ENCODE data around the gene RNASE2. TPM values are rescaled to one million over a fixed set of nuclear protein-coding genes. Genes with fewer than 3 reads are reported as not detected.

The RNASE2 gene
- total RNA-seq, 6 experiments from 2014 or later, result 0.29 to 1.7 (median 0.81) TPM; not detected in 1

- Histone ChIP-seq H3K36me3 (peaks cover 9 to 41% (median 23%) of the 10 kb centered on the region in 4 donors), H3K4me1 (no peaks in the 10 kb centered on the region), H3K4me3 (no peak overlapping the region), H3K9me3 (no peaks in the 10 kb centered on the region), H3K27me3 (no peaks in the 10 kb centered on the region), H3K27ac (no peak overlapping the region)
- no peak for ATAC-seq
- DNase-seq, result no peak
- TF ChIP-seq POLR2A (IDR thresholded peaks at IDR 0.05) (no peak), CTCF (IDR thresholded peaks at IDR 0.05) (no peak)
- 87% methylated on average over 2 of the region's 3 CpGs for WGBS (ENCODE audit: insufficient coverage, low coverage, low lambda C conversion rate, missing lambda C conversion rate)
- intact Hi-C loops (cut with DNase I), result no loop called here
Observed at GRCh38 chr14:20998139-20998538, 42.9 kb downstream of the RNASE2 start.

GRCh38 chr14:20998674-20999366 is 43.5 kb downstream of the RNASE2 start, which contains the start of gene SLC39A2:
Gene SLC39A2 (plus strand): TSS chr14:20999293. CDS start chr14:20999447, 154 bp downstream.
- DNase-seq (no peak), ATAC-seq (peak; percentile 31 to 61 (median 48))
- intact Hi-C loops (cut with DNase I), result no loop called here
- H3K36me3 ChIP-seq, result peaks cover 9 to 35% (median 22%) of the 10 kb centered on the region in 4 donors
- H3K4me1 ChIP-seq, result no peaks in the 10 kb centered on the region
- H3K9me3 ChIP-seq, result no peaks in the 10 kb centered on the region
- no peaks in the 10 kb centered on the region for H3K27me3 ChIP-seq
- TF ChIP-seq CTCF (IDR thresholded peaks at IDR 0.05), result no peak
- TF ChIP-seq POLR2A (IDR thresholded peaks at IDR 0.05), result no peak
- H3K4me3 ChIP-seq, result no peak within 1 kb of the TSS
- 60% methylated on average over 3 of the region's 6 CpGs for WGBS (ENCODE audit: insufficient coverage, low coverage, low lambda C conversion rate, missing lambda C conversion rate)
- no peak within 1 kb of the TSS for H3K27ac ChIP-seq

GRCh38 chr14:20999591-20999990 is 44.3 kb downstream of the RNASE2 start:
- TF ChIP-seq POLR2A (IDR thresholded peaks at IDR 0.05), result no peak
- TF ChIP-seq CTCF (IDR thresholded peaks at IDR 0.05), result no peak
- no peaks in the 10 kb centered on the region for H3K9me3 ChIP-seq
- H3K36me3 ChIP-seq, result peaks cover 4 to 27% (median 17%) of the 10 kb centered on the region in 4 donors
- no peak overlapping the region for H3K27ac ChIP-seq
- intact Hi-C loops (cut with DNase I), result no loop called here
- WGBS (ENCODE audit: insufficient coverage, low coverage, low lambda C conversion rate, missing lambda C conversion rate), result 69% methylated on average over 4 of the region's 4 CpGs
- DNase-seq (no peak), ATAC-seq (no peak)
- H3K4me3 ChIP-seq, result no peak overlapping the region
- H3K27me3 ChIP-seq, result no peaks in the 10 kb centered on the region
- H3K4me1 ChIP-seq, result no peaks in the 10 kb centered on the region

GRCh38 chr14:21001218-21001617 is 45.9 kb downstream of the RNASE2 start:
- Histone ChIP-seq H3K27ac (no peak overlapping the region), H3K36me3 (peaks cover 0 to 11% (median 7%) of the 10 kb centered on the region in 4 donors), H3K4me1 (no peaks in the 10 kb centered on the region), H3K4me3 (no peak overlapping the region), H3K27me3 (no peaks in the 10 kb centered on the region), H3K9me3 (no peaks in the 10 kb centered on the region)
- 75% methylated on average over 4 of the region's 7 CpGs for WGBS (ENCODE audit: insufficient coverage, low coverage, low lambda C conversion rate, missing lambda C conversion rate)
- intact Hi-C loops (cut with DNase I), result no loop called here
- TF ChIP-seq POLR2A (IDR thresholded peaks at IDR 0.05), result no peak
- TF ChIP-seq CTCF (IDR thresholded peaks at IDR 0.05), result no peak
- no peak for DNase-seq
- no peak for ATAC-seq

Measured in right lobe of liver (tissue), 6 donors.